NCI-H345 treated with DMSO at 0.1 percent for 48 hours (cell line): Measurements from ENCODE around the gene HSPG2.

Source experiments
- DNase-seq: peaks from one replicate; lab custom pipeline; 2025; ENCODE audit not compliant: unreplicated experiment; lab: John Stamatoyannopoulos, UW

HSPG2 gene

GRCh38 chr1:21867451-21867996 is 69.6 kb downstream of the HSPG2 start:
- DNase-seq = peak; percentile 20

GRCh38 chr1:21866707-21867043 is 70.4 kb downstream of the HSPG2 start:
- DNase-seq = no peak

GRCh38 chr1:21865943-21866706 is 71.0 kb downstream of the HSPG2 start:
- DNase-seq = peak; percentile 8

- DNase-seq = no peak
Measured at GRCh38 chr1:21865609-21865942, 71.5 kb downstream of the HSPG2 start.

- no peak for DNase-seq
Measured at GRCh38 chr1:21864730-21865129, 72.4 kb downstream of the HSPG2 start.

- DNase-seq = no peak
Measured at GRCh38 chr1:21863981-21864380, 73.1 kb downstream of the HSPG2 start.

- no peak for DNase-seq
Measured at GRCh38 chr1:21861602-21862429, 75.3 kb downstream of the HSPG2 start.

GRCh38 chr1:21860971-21861370 is 76.1 kb downstream of the HSPG2 start:
- no peak for DNase-seq

GRCh38 chr1:21859669-21860179 is 77.4 kb downstream of the HSPG2 start:
- DNase-seq = no peak

- DNase-seq = no peak
Measured at GRCh38 chr1:21857840-21858670, 79.1 kb downstream of the HSPG2 start.

GRCh38 chr1:21857142-21857839 is 79.8 kb downstream of the HSPG2 start:
- DNase-seq = no peak

GRCh38 chr1:21855257-21856096 is 81.6 kb downstream of the HSPG2 start:
- DNase-seq = no peak

GRCh38 chr1:21854751-21855131 is 82.4 kb downstream of the HSPG2 start:
- no peak for DNase-seq

- DNase-seq = no peak
Measured at GRCh38 chr1:21854090-21854750, 82.9 kb downstream of the HSPG2 start.

- no peak for DNase-seq
Measured at GRCh38 chr1:21853131-21853427, 84.0 kb downstream of the HSPG2 start.

GRCh38 chr1:21852282-21853130 is 84.6 kb downstream of the HSPG2 start:
- no peak for DNase-seq

GRCh38 chr1:21851430-21852250 is 85.5 kb downstream of the HSPG2 start:
- DNase-seq = no peak
